ENCODE results near the gene DPP9.
"Not testable (repeated sequence)": the region's sequence is repeated elsewhere in the genome, so short reads cannot be mapped to it uniquely, and the experiment has no call there.

The DPP9 gene

DNA sequence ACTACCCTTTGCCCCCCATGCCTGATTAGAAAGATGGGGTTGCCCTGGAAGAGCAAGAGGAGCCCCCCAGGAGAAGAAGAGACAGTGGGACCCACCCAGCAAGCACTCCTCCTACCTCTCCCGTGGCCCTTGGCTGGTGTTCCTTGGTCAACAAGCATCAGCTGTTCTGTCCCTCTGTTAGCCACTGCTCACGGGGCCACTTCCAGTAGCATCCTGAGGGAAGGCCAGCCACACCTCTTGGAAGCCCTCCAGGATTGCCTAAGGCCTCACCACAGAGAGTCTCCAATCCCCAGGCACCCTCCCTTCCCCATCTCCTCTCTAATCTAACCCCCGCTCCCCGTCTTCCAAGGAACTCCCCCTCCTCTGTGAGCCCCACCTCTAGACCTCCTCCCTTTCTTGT is 15.1 kb upstream of the DPP9 start:
- no peak for DNase-seq

DNA sequence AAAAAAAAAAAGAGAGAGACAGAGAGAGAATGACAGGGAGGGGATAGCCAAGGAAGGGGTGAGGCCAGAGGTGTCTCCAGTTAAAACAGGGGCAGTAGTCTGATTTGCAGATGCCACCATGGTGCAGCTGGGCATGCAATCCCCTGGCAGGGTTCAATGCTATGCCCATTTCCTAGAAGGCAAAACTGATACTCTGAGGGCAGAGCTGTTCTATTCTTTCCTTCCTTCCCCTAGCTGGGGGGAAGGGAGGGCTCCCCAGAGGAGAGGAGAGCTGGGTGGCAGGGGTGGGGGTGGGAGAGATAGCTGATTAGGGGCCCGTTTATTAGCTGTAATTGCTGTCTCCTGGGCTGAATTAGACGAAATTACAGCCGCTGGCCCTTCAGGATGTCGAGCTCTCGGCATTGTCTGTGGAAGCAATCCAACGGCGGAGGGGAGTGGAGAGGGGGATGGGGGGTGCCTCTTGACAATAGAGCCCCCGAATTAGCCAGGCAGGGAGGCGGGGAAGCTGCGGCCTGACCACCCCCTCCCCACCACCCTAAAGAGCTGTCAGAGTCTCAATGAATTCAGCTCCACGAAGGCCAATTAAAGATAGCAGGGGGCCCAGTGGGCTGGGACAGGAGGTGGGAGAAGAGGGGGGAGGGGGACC is 14.4 kb upstream of the DPP9 start:
- DNase-seq = no peak

DNA sequence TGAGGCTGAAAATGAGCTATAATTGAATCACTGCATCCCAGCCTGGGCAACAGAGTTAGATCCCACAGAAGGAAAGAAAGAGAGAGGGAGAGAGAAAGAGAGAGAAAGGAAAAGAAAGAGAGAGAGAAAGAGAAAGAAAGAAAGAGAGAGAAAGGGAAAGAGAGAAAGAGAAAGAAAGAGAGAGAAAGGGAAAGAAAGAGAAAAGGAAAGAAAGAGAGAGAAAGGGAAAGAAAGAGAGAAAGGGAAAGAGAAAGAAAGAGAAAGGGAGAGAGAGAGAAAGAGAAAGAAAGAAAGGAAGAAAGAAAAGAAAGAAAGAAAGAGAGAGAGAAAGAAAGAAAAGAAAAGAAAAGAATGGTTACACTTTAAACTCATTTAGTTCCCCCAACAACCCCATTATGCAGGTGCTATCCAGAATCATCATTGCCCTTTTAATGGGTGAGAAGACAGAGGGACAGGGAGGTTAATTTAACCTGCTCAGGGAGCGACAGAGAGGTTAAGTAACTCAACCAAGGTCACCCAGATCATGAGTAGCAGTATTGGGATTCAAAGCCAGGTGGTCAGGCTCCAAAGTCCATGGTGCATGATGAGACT is 10.2 kb upstream of the DPP9 start:
- DNase-seq = no peak

DNA sequence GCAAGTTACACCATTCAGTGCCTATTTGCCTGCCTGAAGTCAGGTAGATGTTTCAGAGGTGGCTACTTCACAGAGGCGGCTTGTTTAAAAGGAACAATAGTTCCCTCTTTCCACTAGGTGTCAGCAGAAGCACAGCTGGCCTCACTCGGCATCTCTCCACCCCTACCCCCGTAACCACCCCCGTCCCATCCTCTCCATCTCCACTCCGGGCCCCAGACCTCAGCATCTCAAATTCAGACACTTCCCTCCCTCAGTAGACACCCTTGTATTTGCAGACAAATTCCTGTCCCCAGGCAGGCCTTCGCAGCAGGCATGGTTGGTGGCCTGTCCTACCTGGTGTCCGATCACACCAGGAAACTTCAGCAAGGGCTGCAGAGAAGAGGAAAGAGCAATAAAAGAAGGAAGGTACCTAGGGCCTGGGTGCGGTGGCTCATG is 9.1 kb upstream of the DPP9 start:
- DNase-seq = no peak

DNA sequence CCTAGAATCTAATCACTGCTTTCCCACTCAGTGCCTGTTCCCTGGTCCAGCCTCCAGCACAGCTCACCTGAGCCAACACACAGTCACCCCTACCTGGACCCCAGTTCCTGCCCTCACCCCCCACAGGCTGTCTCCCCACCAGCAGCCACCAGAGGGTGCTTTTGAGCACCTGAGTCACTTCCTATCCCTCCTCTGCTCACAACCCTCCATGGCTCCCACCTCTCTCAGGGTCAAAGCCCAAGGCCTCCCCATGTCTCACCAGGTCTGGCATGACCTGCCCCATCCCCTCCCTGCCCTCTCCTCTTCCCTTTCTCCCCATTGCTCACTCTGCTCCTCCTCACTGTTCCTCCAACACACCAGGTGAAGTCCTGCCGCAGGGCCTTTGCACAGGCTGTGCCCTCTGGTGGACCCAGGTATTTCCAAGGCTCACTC is 7.1 kb upstream of the DPP9 start:
- no peak for DNase-seq

DNA sequence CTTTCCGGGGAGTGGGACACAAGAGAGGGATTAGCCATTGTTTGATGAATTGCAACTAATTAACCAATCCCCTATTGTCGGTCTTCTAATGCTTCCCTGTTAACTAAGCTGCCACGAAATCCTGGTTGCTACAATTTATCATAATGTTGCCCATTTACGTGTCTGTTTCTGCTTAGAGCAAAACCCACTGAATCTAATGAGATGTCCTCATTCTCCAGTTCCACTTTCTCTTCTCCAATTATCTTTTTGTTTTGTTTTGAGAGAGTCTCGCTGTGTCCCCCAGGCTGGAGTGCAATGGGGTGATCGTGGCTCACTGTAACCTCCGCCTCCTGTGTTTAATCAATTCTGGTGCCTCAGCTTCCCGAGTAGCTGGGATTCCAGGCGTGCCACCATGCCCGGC is 5.2 kb upstream of the DPP9 start:
- no peak for DNase-seq

DNA sequence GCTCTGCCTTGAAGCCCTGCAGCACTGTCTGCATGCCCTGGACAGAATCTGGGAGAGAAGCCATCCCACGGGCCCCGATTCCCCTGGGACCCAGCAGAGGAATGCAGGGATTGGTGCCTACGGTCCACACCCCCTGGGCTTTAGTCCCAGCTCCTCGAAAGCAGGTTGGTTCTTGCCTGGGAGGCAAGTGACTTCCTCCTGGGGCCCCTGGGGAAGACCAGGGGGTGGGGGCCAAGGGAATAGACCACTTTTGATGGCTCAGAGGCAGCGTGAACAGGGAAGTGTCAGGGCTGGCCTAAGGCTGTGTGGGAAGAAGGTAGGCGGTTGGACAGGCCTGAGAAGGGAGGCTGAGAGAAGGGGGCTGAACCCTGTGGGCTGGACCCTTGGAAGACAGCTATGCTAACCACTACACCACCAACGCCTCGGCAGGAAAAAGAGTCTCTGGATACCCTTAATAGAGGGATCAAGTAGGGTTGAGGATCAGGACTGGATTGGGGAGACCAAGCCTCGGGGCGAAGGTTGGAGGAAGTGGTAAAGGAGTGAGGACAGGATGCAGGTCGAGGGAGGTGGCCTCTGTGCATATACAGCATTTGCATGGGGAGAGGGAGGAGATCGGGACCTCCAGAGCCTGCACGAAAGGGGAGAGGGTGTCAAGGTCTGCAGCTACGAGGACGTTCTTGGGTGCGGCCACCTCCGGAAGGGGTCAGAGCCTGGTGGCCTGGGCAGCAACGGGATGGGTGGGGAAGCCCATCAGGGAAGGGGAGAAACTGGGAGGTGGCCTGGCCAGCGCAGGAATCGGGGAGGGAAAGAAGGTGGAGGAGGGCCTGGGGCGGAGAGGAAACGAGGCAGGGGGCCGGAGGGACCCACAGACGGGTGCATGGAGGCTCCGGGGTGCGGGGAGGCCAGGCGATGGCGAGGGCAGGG is 709 bp downstream of the DPP9 start:
- DNase-seq = no peak

DNA sequence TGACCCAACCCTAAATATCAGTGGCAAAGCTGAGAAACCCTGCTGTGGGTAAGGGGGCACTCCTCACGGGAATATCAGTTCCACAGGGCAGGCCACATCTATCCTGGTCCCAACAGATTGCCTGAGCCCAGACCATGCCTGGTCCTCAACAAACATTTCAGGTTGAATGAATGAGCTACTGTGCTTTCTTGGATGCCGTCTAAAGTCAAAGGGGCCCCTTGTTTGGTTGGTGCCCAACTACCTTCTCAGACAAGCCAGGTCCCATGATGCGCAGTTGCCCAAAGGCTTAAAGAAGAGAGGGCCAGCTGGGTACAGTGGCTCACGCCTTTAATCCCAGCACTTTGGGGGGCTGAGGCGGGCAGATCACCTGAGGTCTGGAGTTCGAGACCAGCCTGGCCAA is 2.4 kb downstream of the DPP9 start:
- DNase-seq = no peak

DNA sequence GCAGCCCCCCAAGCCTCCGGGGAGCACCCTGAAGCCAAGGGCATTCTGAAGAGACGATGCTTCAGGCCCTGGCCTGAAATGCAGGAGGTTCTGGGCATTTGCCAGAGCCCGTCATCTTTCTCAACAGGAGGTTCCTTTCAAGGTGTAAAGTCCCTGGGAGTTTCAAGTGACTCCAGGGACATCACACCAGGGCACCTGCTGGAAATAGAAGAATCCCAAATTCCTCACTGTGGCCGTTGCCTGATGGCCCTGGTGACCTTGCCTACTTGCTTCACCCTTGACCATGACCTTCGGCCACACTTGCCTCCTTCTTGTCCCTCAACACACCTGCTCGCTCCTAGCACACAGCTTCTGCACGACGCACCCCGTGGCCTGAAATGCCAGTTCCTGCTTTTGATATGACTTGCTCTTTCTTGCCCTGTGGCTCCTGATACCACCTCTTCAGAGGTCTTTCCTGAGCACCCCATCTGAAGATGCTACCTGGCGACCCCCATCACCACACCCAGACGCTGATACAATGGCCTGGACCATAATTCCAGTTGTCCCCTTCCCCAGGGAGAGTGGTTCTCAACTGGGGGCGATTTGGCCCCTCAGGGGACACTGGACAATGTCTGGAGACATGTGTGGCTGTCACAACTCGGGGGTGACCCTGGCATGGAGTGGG is 3.5 kb downstream of the DPP9 start:
- DNase-seq = no peak

DNA sequence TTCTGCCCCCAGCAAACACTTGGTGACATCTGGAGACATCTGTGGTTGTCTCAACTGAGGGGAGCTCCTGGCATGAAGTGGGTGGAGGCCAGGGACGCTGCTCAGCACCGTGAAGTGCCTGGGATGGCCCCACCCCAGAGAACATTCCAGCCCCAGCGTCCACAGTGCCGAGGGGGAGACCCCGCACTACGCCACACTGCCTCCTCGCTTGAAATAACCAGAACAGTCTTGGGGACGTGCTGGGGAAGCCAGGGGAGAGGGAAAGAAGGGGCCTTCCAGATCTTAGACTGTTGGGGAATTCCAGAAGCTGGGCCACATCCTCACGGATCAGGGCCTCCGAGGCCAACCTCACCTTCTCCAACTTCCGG is 4.2 kb downstream of the DPP9 start:
- no peak for DNase-seq

DNA sequence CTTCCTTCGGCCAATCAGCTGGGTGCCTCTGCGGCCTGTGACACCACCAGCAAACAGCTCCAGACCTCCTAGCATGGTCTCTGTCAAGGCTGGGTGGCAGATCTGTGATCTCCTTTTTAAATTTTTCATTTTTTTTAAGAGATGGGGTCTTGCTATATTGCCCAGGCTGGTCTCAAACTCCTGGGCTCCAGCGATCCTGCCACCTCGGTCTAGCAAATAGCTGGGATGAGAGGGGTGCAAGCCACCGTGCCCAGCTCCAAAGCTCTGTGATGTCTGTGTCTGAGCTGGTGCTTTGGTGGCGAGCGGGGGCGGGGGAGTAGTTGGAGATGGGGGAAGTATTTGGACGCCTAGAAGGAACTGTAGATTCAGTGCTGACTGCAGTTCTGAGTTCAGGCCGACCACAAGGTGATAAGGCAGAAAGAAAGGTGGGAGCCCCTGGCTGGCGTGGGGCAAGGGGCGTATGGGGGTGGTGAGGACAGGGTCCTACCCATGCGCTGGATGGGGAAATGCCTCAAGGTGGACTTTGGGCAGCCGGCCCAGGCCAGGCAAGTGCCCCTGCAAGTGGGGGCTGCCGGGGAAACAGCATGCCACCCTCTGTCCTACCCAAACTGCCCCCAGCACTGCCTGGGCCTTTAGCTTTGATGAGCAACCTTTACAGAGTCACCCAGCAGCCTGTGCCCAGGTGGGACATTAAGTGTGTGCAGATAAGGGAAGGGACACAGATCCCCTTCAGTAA is 5.5 kb downstream of the DPP9 start:
- no peak for DNase-seq

DNA sequence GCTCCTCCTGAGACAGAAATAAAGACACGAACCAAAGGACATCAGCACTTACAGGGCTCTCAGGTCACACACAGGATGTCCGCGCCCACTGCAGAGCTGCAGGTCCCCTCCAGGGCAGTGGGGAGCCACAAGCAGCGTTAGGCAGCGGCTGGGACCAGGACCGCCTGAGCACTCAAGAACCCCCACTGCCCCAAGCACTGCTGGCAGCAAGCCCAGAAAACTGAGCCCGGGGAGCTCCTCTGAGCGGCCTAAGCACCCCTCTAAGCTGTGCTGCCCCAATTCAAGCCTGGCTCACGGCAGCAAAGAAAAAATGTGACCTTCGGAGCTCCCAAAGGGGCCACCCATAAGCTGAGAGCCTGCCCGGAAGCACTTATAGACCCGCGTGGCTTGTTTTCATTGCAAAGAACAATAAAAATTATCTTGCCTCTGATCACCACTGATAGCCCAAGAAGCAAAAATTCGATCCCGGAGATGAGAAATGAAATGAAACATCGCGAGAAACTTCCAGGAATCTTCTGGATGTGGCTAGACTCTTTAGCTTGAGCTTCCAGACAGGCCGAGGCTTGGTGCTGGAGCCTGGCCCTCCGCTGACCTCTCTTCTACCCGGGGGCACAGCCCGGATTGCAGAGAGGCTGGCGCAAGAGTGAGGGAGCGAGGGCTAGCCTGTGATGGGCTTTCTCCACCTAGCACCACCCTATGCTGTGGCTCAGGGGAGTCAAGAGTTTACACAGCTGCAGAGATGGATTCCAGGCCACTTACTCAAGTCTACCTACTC is 6.3 kb downstream of the DPP9 start:
- DNase-seq = peak; percentile 69

DNA sequence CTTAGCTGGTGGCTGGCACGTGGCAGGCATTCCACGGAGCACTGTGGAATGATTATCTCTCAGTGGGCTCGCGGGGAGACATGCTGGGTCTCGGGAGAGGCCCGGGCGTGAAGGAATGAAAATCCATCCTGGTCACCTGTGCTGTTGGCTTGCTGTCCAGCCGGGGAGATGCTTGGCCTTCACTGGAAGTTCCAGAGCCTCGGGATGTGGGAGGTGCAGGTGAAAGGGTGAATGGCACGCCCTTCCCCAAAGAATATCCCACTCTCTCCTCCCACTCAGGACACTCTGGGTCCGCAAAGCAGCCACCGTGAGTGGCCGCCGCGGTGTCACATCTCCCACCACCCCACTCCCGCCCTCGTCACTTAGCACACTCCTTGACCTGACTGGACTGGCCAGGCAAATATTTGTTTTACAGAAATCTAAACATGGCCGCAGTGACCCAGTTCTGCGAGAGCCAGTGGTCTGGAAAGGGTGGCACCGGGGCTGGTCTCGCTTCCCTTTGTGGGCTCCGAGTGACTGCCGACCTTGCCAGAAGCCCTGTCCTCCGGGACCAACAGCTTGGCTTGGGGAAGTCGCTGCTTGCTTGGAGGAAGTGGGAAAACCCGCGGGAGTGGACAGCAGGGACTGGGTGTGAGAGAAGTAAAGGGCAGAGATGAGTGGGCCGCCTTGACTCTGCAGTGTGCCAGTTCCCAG is 8.0 kb downstream of the DPP9 start:
- no peak for DNase-seq

DNA sequence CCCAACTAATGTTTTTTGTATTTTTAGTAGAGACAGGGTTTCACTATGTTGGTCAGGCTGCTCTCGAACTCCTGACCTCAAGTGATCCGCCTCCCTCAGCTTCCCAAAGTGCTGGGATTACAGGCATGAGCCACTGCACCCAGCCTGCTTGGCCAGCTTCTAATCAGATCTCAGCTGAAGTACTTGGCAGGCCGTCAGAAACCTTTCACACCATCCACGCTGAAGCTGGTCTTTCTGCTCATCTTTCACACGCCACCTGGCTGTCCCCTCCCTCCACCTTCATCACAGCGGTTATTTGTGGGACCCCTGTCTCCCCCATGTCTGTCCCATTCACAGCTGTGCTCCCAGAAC is 8.5 kb downstream of the DPP9 start:
- not testable (repeated sequence) for DNase-seq

DNA sequence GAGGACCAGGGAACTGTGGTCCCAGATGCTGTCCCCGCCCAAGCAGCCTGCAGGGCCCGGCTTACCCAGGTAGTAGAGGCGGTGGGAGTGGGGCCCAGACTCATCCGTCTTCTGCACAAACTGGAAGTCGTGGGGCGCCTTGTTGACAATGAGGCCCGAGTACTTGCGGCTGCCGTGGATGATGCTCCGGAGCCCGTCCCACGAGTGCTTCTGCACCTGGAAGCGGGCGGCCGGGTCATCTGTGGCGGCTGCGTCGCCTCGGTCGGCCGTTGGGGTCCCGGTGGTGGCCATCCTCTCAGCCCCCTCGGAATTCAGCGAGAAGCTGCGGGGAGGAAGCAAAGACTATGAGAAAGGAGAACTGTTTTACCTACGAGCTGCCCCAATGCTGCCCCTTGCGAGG is 9.6 kb downstream of the DPP9 start:
- DNase-seq = no peak

DNA sequence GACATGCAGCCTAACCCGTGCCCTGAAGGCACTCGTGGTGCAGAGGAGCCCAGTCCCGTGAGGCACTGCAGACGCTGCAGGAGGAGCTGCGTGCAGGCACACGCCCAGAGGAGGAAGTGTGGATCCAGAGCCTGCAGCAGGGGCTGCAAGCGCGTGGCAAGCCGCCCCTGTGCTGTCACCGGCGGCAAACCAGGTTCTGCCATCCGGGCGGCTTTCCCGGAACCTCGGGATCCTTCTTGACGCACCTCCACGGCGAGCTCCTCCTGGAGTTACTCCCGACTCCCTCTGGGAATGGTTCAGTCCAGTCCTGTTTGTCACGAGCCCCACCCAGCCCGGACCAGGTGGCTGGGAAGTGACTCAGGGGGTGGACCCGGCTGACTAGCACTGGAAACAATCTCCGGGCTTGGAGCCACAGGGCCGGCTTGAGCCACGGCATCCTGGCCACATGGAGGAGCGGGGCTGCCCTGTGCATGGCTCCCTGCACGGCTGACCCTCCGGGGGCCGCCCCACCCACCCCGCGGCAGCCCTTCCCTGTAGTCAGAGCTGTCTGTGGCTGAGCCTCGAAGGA is 10.2 kb downstream of the DPP9 start:
- DNase-seq = peak; percentile 88

DNA sequence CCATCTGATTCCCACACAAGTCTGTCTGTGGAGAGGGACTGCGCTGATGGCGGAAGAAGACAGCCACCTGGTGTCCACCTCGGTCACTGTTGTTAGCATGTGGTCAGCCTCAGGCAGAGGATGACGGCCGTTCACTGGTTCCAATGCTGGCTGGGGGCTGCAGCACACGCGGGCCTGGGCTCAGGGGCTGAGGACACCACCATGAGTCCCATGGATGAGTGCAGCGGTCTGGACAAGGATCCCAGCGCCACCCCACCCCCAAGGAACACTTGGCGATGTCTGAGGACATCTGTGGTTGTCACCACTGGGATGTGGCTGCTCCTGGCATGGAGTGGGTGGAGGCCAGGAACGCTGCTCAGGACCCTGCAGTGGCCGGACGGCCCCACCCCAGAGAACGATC is 10.9 kb downstream of the DPP9 start:
- no peak for DNase-seq

DNA sequence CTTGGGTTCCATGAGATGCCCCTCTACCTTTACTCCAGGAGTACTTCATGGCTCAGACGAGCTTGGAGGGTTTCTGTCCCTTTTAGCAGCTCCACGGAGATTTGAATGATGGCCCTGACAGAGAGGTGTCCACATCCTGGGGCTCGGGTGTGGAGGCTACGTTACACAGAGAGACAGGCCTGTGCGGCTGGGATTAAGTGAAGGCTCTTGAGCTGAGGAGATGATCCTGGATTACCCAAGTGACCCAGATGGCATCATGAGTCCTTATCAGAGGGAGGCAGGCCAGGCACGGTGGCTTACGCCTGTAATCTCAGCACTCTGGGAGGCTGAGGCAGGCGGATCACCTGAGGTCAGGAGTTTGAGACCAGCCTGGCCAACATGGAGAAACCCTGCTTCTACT is 12.4 kb downstream of the DPP9 start:
- DNase-seq = no peak

DNA sequence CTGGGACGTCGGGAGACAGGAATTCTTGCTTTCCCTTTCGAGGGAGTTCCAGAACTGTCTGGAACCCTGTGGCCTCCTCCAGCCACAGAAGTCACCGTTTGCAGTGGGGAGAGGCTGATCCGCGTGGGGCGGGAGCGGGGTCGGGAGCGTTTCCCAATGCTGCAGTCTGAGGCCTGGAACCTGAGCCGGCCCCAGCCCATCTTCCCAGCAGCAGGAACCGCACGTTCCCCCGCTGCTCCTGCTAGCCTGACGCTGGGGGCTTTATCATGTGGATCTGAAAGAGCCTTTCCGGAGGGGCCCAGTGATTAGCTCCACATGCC is 13.4 kb downstream of the DPP9 start:
- DNase-seq = no peak

DNA sequence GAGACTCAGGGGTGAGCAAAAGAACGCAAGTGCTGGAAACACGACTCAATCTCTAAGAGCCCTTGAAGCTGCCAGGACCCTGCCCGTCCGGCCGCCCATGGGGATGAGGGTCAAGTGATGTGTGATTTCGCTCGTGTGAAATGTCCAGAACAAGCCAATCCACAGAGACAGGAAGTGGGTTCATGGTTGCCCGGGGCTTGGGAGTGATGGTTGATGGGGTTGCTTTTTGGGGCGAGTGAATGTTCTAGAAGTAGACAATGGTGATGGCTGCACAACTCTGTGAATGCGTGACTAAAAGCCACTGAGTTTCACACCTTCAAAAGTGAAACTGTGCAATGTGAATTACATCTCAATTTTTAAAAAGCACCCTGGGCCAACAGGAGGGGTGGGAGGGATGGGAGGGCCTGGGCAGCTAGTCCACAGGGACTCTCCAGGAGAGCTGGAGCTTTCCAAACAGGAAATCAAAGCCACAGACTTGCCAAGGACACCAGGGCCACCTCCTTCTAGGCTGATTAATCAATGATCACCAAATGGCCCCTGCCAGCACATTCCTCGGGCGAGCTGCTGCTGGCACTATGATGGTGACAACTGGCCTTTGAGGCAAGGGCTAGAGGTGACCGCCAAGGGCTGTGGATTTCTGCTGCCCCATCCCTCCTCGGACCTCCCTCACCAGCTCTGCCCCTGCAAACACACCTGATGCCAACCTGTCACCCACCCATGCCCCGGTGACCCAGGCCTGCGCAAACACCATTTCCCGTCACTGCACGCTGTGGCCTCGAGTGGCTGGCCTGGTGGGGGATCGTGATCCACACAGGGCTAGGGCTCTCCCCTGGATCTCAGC is 14.0 kb downstream of the DPP9 start:
- DNase-seq = no peak
